Umbilical cord (tissue), 2 donors: ENCODE data around the gene APIP. TPM values are rescaled to one million over a fixed set of nuclear protein-coding genes. Genes with fewer than 3 reads are reported as not detected.

Experiments used
- DNase-seq: peaks from one replicate; pipeline ENCODE4 v3.0.0-alpha.2; 2015; ENCODE audit warnings: low spot score
- total RNA-seq: library from RNA; depleted of rRNA; stranded (reverse); fragments of >200 nt; gene quantifications from one replicate; pipeline ENCODE4 v1.2.3, GENCODE V29; 2014; ENCODE audit warnings: low replicate concordance; ENCODE audit not compliant: insufficient read depth

Gene APIP
- total RNA-seq, 1 donor from 2014 or later: 28.9 TPM

GRCh38 chr11:34843271-34843670 lies 72.9 kb downstream of the APIP start:
- DNase-seq: no peak

GRCh38 chr11:34840736-34841386 lies 75.3 kb downstream of the APIP start:
- no peak for DNase-seq

- DNase-seq: no peak
Measured at GRCh38 chr11:34839969-34840368, 76.2 kb downstream of the APIP start.

DNA sequence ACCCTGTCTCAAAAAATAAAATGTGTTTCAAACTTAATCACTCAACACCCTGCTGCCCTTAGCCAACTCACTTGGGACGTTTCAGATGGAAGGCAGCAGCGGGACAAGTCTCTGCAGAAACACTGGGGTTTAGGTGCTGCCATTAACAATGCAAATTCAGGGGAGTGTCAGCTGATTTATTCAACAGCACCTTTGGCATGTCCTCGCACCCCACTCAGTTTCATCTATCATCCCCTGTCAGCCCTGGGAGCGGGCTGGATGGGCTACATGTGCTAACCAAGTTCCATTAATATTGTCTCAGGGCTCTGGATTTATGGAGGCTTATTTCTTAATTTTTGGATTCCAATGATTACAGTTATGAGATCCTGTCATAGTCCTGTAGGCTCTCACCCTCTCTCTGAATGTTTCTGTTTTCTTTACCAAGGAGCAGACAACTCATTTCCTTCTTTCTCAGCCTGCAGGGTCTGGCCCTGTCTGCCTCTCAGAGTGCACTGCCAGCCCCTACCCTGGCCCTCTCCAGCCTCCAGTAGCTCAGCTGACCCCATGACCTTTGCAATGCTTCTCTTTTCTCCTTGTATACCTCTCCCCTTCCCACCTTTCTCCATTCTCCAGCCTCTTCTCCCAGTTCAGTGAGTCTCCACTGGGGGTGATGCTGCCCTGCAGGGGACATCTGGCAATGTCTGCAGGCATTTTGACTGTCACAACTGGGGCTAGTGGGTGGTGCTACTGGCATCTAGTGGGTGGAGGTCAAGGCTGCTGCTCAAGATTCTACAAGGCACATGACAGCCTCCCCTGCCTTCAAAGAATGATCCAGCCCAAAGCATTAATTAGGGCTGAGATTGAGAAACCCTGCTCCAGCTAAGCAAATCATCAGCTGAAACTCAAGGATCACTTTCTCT lies 79.0 kb downstream of the APIP start:
- no peak for DNase-seq

DNA sequence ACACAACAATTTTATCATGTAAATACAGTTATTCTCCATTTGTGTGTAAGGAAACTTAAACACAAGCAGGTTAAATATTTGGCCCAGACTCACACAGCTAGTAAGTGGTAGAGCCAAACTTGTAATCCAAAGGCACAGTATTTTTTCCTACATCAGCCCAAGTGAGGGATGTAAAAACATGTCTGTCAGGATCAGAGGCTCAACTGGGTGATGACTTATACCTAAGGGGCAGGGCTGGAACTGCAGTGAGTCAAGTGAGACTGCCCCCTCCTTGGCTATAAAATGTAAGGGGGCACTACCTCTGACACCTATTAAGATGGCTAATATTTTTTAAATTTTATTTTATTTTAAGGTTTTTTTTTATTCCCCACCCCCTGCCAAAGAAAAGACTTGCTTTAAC lies 82.6 kb downstream of the APIP start:
- DNase-seq: no peak

Other genes with a start within 250 kb of the APIP start
- gene PDHX, start 239 bp upstream of the APIP start, total RNA-seq: 39.2 TPM
- 68.4 TPM for gene CD44, start 222.8 kb upstream of the APIP start, total RNA-seq